ENCODE measurements around the gene STARD13.

Gene STARD13

GRCh38 chr13:33231339-33231738, 54.2 kb downstream of the STARD13 start:
- no peak overlapping the region for H3K4me3 ChIP-seq (ENCODE audit: insufficient read depth in 1 of 2, low read depth in 1 of 2, low read length in 2 of 2)
- no peak overlapping the region for H2AFZ ChIP-seq (ENCODE audit: low read depth, low read length)
- H4K8ac ChIP-seq (ENCODE audit: low read length): peak overlapping the region; percentile 93
- no peaks in the 10 kb centered on the region for H3K27me3 ChIP-seq (ENCODE audit: control insufficient read depth in 1 of 2, insufficient read depth in 1 of 2, low read length in 2 of 2)
- peak overlapping the region; percentile 59 for H2AK5ac ChIP-seq (ENCODE audit: low read length, severe bottlenecking)
- no peak overlapping the region for H3K9ac ChIP-seq (ENCODE audit: low read length)
- peak overlapping the region; percentile 95 to 98 for H3K18ac ChIP-seq (ENCODE audit: low read depth in 1 of 2, low read length in 2 of 2)
- H3K23ac ChIP-seq (ENCODE audit: low read length in 2 of 2): peak overlapping the region in 1 of 2 experiments; percentile 91
- H2BK5ac ChIP-seq (ENCODE audit: low read depth, low read length, poor library complexity, severe bottlenecking): no peak overlapping the region
- H3K27ac ChIP-seq (ENCODE audit: low read length, poor library complexity, severe bottlenecking): no peak overlapping the region
- H4K91ac ChIP-seq (ENCODE audit: low read length): peak overlapping the region; percentile 98
- H3K4ac ChIP-seq (ENCODE audit: low read depth in 1 of 2, low read length in 2 of 2): peak overlapping the region; percentile 90 to 98
- peaks cover 3% of the 10 kb centered on the region for H3K9me3 ChIP-seq (ENCODE audit: control insufficient read depth, low read length)
- H2BK120ac ChIP-seq (ENCODE audit: low read depth, low read length): peak overlapping the region; percentile 73
- no peak overlapping the region for H2BK15ac ChIP-seq (ENCODE audit: low read depth, poor library complexity, severe bottlenecking)
- H2BK12ac ChIP-seq (ENCODE audit: low read length in 2 of 2): peak overlapping the region; percentile 91 to 98
- peak overlapping the region in 1 of 2 experiments; percentile 99 for H3K14ac ChIP-seq (ENCODE audit: low read length in 2 of 2)
- peaks cover 7 to 11% of the 10 kb centered on the region in 2 experiments for H3K36me3 ChIP-seq (ENCODE audit: control insufficient read depth in 1 of 2, insufficient read depth in 2 of 2, low read depth in 1 of 2, low read length in 2 of 2)
- DNase-seq: no peak
- H3K4me2 ChIP-seq (ENCODE audit: low read length, poor library complexity, severe bottlenecking): no peak overlapping the region
- H3K4me1 ChIP-seq (ENCODE audit: control insufficient read depth, insufficient read depth, low read depth, low read length): peaks cover 18% of the 10 kb centered on the region
- 96% methylated on average over 4 of the region's 4 CpGs for WGBS
- H3K79me1 ChIP-seq (replicated peaks; ENCODE audit: low read length, poor library complexity, severe bottlenecking): peaks cover 26% of the 10 kb centered on the region

- peak overlapping the region; percentile 12 for H2AK5ac ChIP-seq (ENCODE audit: low read length, severe bottlenecking)
- H4K91ac ChIP-seq (ENCODE audit: low read length): peak overlapping the region; percentile 77
- H3K27ac ChIP-seq (ENCODE audit: low read length, poor library complexity, severe bottlenecking): peak overlapping the region; percentile 85
- peak overlapping the region; percentile 62 to 97 for H3K18ac ChIP-seq (ENCODE audit: low read depth in 1 of 2, low read length in 2 of 2)
- H3K79me1 ChIP-seq (replicated peaks; ENCODE audit: low read length, poor library complexity, severe bottlenecking): peaks cover 26% of the 10 kb centered on the region
- H3K27me3 ChIP-seq (ENCODE audit: control insufficient read depth in 1 of 2, insufficient read depth in 1 of 2, low read length in 2 of 2): no peaks in the 10 kb centered on the region
- H3K9ac ChIP-seq (ENCODE audit: low read length): peak overlapping the region; percentile 73
- peak overlapping the region; percentile 21 for H2BK5ac ChIP-seq (ENCODE audit: low read depth, low read length, poor library complexity, severe bottlenecking)
- H3K9me3 ChIP-seq (ENCODE audit: control insufficient read depth, low read length): peaks cover 3% of the 10 kb centered on the region
- H4K8ac ChIP-seq (ENCODE audit: low read length): peak overlapping the region; percentile 83
- H2BK12ac ChIP-seq (ENCODE audit: low read length in 2 of 2): peak overlapping the region; percentile 24 to 98
- peak overlapping the region; percentile 44 for H2BK15ac ChIP-seq (ENCODE audit: low read depth, poor library complexity, severe bottlenecking)
- no peak overlapping the region for H2AFZ ChIP-seq (ENCODE audit: low read depth, low read length)
- H3K4me3 ChIP-seq (ENCODE audit: insufficient read depth in 1 of 2, low read depth in 1 of 2, low read length in 2 of 2): peak overlapping the region in 1 of 2 experiments; percentile 61
- 20% methylated on average over 6 of the region's 6 CpGs for WGBS
- H3K36me3 ChIP-seq (ENCODE audit: control insufficient read depth in 1 of 2, insufficient read depth in 2 of 2, low read depth in 1 of 2, low read length in 2 of 2): peaks cover 7 to 11% of the 10 kb centered on the region in 2 experiments
- H3K4me1 ChIP-seq (ENCODE audit: control insufficient read depth, insufficient read depth, low read depth, low read length): peaks cover 16% of the 10 kb centered on the region
- peak overlapping the region; percentile 80 for H2BK120ac ChIP-seq (ENCODE audit: low read depth, low read length)
- peak overlapping the region; percentile 57 to 64 for H3K4ac ChIP-seq (ENCODE audit: low read depth in 1 of 2, low read length in 2 of 2)
- H3K14ac ChIP-seq (ENCODE audit: low read length in 2 of 2): no peak overlapping the region
- no peak overlapping the region for H3K4me2 ChIP-seq (ENCODE audit: low read length, poor library complexity, severe bottlenecking)
- DNase-seq: peak; percentile 78
- peak overlapping the region in 1 of 2 experiments; percentile 64 for H3K23ac ChIP-seq (ENCODE audit: low read length in 2 of 2)
Observed at GRCh38 chr13:33230178-33230881, 55.2 kb downstream of the STARD13 start.

- H3K14ac ChIP-seq (ENCODE audit: low read length in 2 of 2): no peak overlapping the region
- DNase-seq: peak; percentile 65
- H3K4ac ChIP-seq (ENCODE audit: low read depth in 1 of 2, low read length in 2 of 2): peak overlapping the region; percentile 57 to 64
- H3K4me3 ChIP-seq (ENCODE audit: insufficient read depth in 1 of 2, low read depth in 1 of 2, low read length in 2 of 2): peak overlapping the region in 1 of 2 experiments; percentile 61
- H3K9me3 ChIP-seq (ENCODE audit: control insufficient read depth, low read length): peaks cover 3% of the 10 kb centered on the region
- H3K27me3 ChIP-seq (ENCODE audit: control insufficient read depth in 1 of 2, insufficient read depth in 1 of 2, low read length in 2 of 2): no peaks in the 10 kb centered on the region
- H3K27ac ChIP-seq (ENCODE audit: low read length, poor library complexity, severe bottlenecking): peak overlapping the region; percentile 85
- peak overlapping the region; percentile 83 for H4K8ac ChIP-seq (ENCODE audit: low read length)
- 31% methylated on average over 5 of the region's 10 CpGs for WGBS
- no peak overlapping the region for H2AFZ ChIP-seq (ENCODE audit: low read depth, low read length)
- H3K4me2 ChIP-seq (ENCODE audit: low read length, poor library complexity, severe bottlenecking): no peak overlapping the region
- peak overlapping the region; percentile 21 for H2BK5ac ChIP-seq (ENCODE audit: low read depth, low read length, poor library complexity, severe bottlenecking)
- peak overlapping the region; percentile 97 for H3K18ac ChIP-seq (ENCODE audit: low read depth in 1 of 2, low read length in 2 of 2)
- peak overlapping the region; percentile 80 for H2BK120ac ChIP-seq (ENCODE audit: low read depth, low read length)
- peaks cover 16% of the 10 kb centered on the region for H3K4me1 ChIP-seq (ENCODE audit: control insufficient read depth, insufficient read depth, low read depth, low read length)
- H2AK5ac ChIP-seq (ENCODE audit: low read length, severe bottlenecking): peak overlapping the region; percentile 84
- H2BK12ac ChIP-seq (ENCODE audit: low read length in 2 of 2): peak overlapping the region; percentile 85 to 98
- peak overlapping the region; percentile 73 for H3K9ac ChIP-seq (ENCODE audit: low read length)
- peaks cover 7 to 11% of the 10 kb centered on the region in 2 experiments for H3K36me3 ChIP-seq (ENCODE audit: control insufficient read depth in 1 of 2, insufficient read depth in 2 of 2, low read depth in 1 of 2, low read length in 2 of 2)
- H2BK15ac ChIP-seq (ENCODE audit: low read depth, poor library complexity, severe bottlenecking): peak overlapping the region; percentile 44
- H3K79me1 ChIP-seq (replicated peaks; ENCODE audit: low read length, poor library complexity, severe bottlenecking): peaks cover 29% of the 10 kb centered on the region
- H3K23ac ChIP-seq (ENCODE audit: low read length in 2 of 2): no peak overlapping the region
- H4K91ac ChIP-seq (ENCODE audit: low read length): peak overlapping the region; percentile 77
Observed at GRCh38 chr13:33229446-33230177, 55.9 kb downstream of the STARD13 start.
